GM23338 (cell line): Measurements from ENCODE around the gene UEVLD. TPM values are rescaled to one million over a fixed set of nuclear protein-coding genes. Genes with fewer than 3 reads are reported as not detected.

Experiments
- ATAC-seq: fragments of 200-7000 bp; cut with Tn5 transposase; 3 replicates; pipeline ENCODE4 v1.9.1; 2020
- DNase-seq: peaks from one replicate; pipeline ENCODE4 v3.0.0-alpha.2; 2015; ENCODE audit warnings: low spot score
- H2AFZ ChIP-seq: fragments of 200-600 bp; sonication (generic); 2 replicates; pipeline ENCODE4 v1.8.0; 2016; ENCODE audit warnings: antibody characterized with exemption, mild to moderate bottlenecking, moderate library complexity
- H3F3A ChIP-seq: fragments of 200-600 bp; sonication (generic); replicated peaks from 2 replicates; pipeline ENCODE4 v1.8.0; 2017; ENCODE audit warnings: antibody characterized with exemption, mixed run types, low read depth
- H3K27ac ChIP-seq: fragments of 200-600 bp; sonication (generic); 2 replicates; pipeline ENCODE4 v1.6.1; 2016; ENCODE audit warnings: low read depth
- H3K27me3 ChIP-seq: fragments of 200-600 bp; sonication (generic); 2 replicates; pipeline ENCODE4 v1.8.0; 2016; ENCODE audit warnings: mild to moderate bottlenecking, mixed run types, moderate library complexity; ENCODE audit not compliant: insufficient read depth
- H3K36me3 ChIP-seq: fragments of 200-600 bp; sonication (generic); 2 replicates; pipeline ENCODE4 v1.8.0; 2016; ENCODE audit warnings: mild to moderate bottlenecking; ENCODE audit not compliant: insufficient read depth
- H3K4me1 ChIP-seq: fragments of 200-600 bp; sonication (generic); 2 replicates; pipeline ENCODE4 v1.8.0; 2016; ENCODE audit warnings: mild to moderate bottlenecking, moderate library complexity; ENCODE audit not compliant: insufficient read depth
- H3K4me2 ChIP-seq: fragments of 200-600 bp; sonication (generic); 2 replicates; pipeline ENCODE4 v1.7.1; 2017; ENCODE audit warnings: mixed run types
- H3K4me3 ChIP-seq: fragments of 200-600 bp; sonication (generic); 2 replicates; pipeline ENCODE4 v1.6.1; 2016; ENCODE audit warnings: mixed run types
- H3K79me2 ChIP-seq: fragments of 200-600 bp; sonication (generic); replicated peaks from 2 replicates; pipeline ENCODE4 v1.8.0; 2017; ENCODE audit warnings: mild to moderate bottlenecking; ENCODE audit not compliant: insufficient read depth
- H3K9me2 ChIP-seq: fragments of 200-600 bp; sonication (generic); 2 replicates; pipeline ENCODE4 v1.8.0; 2017; ENCODE audit not compliant: insufficient read depth
- H4K20me1 ChIP-seq: fragments of 200-600 bp; sonication (generic); replicated peaks from 2 replicates; pipeline ENCODE4 v1.8.0; 2017; ENCODE audit warnings: mild to moderate bottlenecking; ENCODE audit not compliant: insufficient read depth
- H3K27ac Mint-ChIP-seq: 2 replicates; pipeline ENCODE4 v1.8.0; 2020; ENCODE audit warnings: inconsistent platforms, mild to moderate bottlenecking, moderate library complexity, mixed read lengths
- H3K27me3 Mint-ChIP-seq: 3 replicates; pipeline ENCODE4 v1.8.0; 2022; ENCODE audit warnings: low read depth, mild to moderate bottlenecking, moderate library complexity, mixed read lengths, inconsistent platforms; ENCODE audit not compliant: insufficient read depth, poor library complexity
- H3K36me3 Mint-ChIP-seq: 3 replicates; pipeline ENCODE4 v1.8.0; 2021; ENCODE audit warnings: low read depth, mild to moderate bottlenecking, inconsistent platforms, moderate library complexity, mixed read lengths
- H3K4me1 Mint-ChIP-seq: 3 replicates; pipeline ENCODE4 v1.8.0; 2020; ENCODE audit warnings: mild to moderate bottlenecking, inconsistent platforms, mixed read lengths
- H3K4me3 Mint-ChIP-seq: 3 replicates; pipeline ENCODE4 v1.8.0; 2021; ENCODE audit warnings: moderate library complexity, mild to moderate bottlenecking, inconsistent platforms, mixed read lengths
- H3K9me3 Mint-ChIP-seq: 3 replicates; pipeline ENCODE4 v1.8.0; 2020; ENCODE audit warnings: moderate library complexity, mild to moderate bottlenecking, inconsistent platforms, mixed read lengths
- CTCF ChIP-seq, 2 experiments: fragments of 200-600 bp in 1 of 2; sonication (generic) in 1 of 2; conservative IDR thresholded peaks; 2 replicates each; pipeline versions ENCODE4 v1.5.1 to v1.6.1; 2016 to 2017; ENCODE audit warnings: antibody characterized with exemption in 2 of 2, low read depth in 2 of 2, mild to moderate bottlenecking in 2 of 2, moderate library complexity in 1 of 2
- ETS1 ChIP-seq: IDR thresholded peaks from 2 replicates; pipeline ENCODE4 v1.6.1; 2016; ENCODE audit warnings: antibody characterized with exemption
- EZH2 ChIP-seq: fragments of 200-600 bp; sonication (generic); IDR thresholded peaks from one replicate; pipeline ENCODE4 v1.8.0; 2017; ENCODE audit warnings: antibody characterized with exemption, mild to moderate bottlenecking, low read depth; ENCODE audit not compliant: unreplicated experiment
- POLR2AphosphoS5 ChIP-seq: IDR thresholded peaks from 2 replicates; pipeline ENCODE4 v1.6.1; 2016; ENCODE audit warnings: antibody characterized with exemption, low read depth
- ZNF114 ChIP-seq: fragments of 250-450 bp; sonication (Bioruptor Pico); IDR thresholded peaks from 2 replicates; pipeline ENCODE4 v1.5.0; 2020; ENCODE audit warnings: mild to moderate bottlenecking, moderate library complexity
- ZNF462 ChIP-seq: fragments of 250-450 bp; sonication (Bioruptor Pico); IDR thresholded peaks from 2 replicates; pipeline ENCODE4 v1.5.0; 2020; ENCODE audit warnings: mild to moderate bottlenecking, moderate library complexity
- polyA plus RNA-seq: library from polyadenylated mRNA; unstranded; fragments of >200 nt; fragmentation: Nextera tagmentation; extraction: Ambion mirVana; gene quantifications from 2 replicates; pipeline ENCODE4 v1.2.1, GENCODE V29; 2016
- total RNA-seq: library from RNA; depleted of rRNA; stranded (reverse); fragments of >200 nt; shearing (Covaris generic); gene quantifications from 2 replicates; pipeline ENCODE4 v1.2.3, GENCODE V29; 2014

Gene UEVLD
- total and polyA plus RNA-seq, 2 experiments from 2014 or later, result 10.2 to 11.8 TPM

- TF ChIP-seq ZNF462 (CRISPR knock-in tag), result no peak
- TF ChIP-seq EZH2, result no peak
- no peak for TF ChIP-seq CTCF (conservative IDR thresholded peaks at IDR 0.05; ENCODE audit: low read depth in 2 of 2)
Observed at GRCh38 chr11:18618342-18619025, 29.9 kb upstream of the UEVLD start (continued).

- Histone ChIP-seq H3K79me2 (peaks cover 60% of the 10 kb centered on the region), H3K36me3 (peaks cover 3% of the 10 kb centered on the region; the same call in 1 of the 2 replicates), H2AFZ (no peak overlapping the region), H3K4me3 (no peak overlapping the region), H3K27me3 (no peaks in the 10 kb centered on the region), H3F3A (no peaks in the 10 kb centered on the region), H3K27ac (no peak overlapping the region), H3K4me2 (no peak overlapping the region), H3K9me2 (no peaks in the 10 kb centered on the region), H3K4me1 (no peaks in the 10 kb centered on the region), H4K20me1 (peaks cover 15% of the 10 kb centered on the region)
- Mint-ChIP-seq H3K4me1 (no peaks in the 10 kb centered on the region), H3K4me3 (no peak overlapping the region), H3K36me3 (peaks cover 16% of the 10 kb centered on the region), H3K27me3 (no peaks in the 10 kb centered on the region), H3K27ac (no peak overlapping the region), H3K9me3 (no peaks in the 10 kb centered on the region)
- ATAC-seq (no peak), DNase-seq (no peak)
- TF ChIP-seq ZNF114 (CRISPR knock-in tag) (no peak), ETS1 (no peak), POLR2AphosphoS5 (no peak)
Observed at GRCh38 chr11:18617688-18618341, 29.3 kb upstream of the UEVLD start.
